K562 (cell line): ENCODE measurements around the gene CNP. TPM values are rescaled to one million over a fixed set of nuclear protein-coding genes. Genes with fewer than 3 reads are reported as not detected.

ENCODE experiments used
- CBX1 ChIP-seq: sonication (generic); IDR thresholded peaks from 2 replicates; pipeline ENCODE4 v1.6.1; 2016; ENCODE audit warnings: antibody characterized with exemption, low read depth, mild to moderate bottlenecking
- FUS ChIP-seq: fragments of 200-400 bp; formaldehyde crosslinking; optimal IDR thresholded peaks from 2 replicates; pipeline ENCODE3; 2017; ENCODE audit warnings: low read depth, low read length
- HCFC1 ChIP-seq: IDR thresholded peaks from 2 replicates; pipeline ENCODE4 v1.6.1; 2012; ENCODE audit warnings: low read depth, low read length, improper control_type of control experiment
- NFE2L1 ChIP-seq: fragments of 450-650 bp; IDR thresholded peaks from 2 replicates; pipeline ENCODE4 v1.6.1; 2016; ENCODE audit warnings: missing genetic modification characterization, low read depth, mild to moderate bottlenecking, missing compliant biosample characterization, moderate library complexity, borderline replicate concordance
- POLR2G ChIP-seq: fragments of 200-400 bp; formaldehyde crosslinking; IDR thresholded peaks from 2 replicates; pipeline ENCODE4 v1.6.1; 2017; ENCODE audit warnings: low read depth, mild to moderate bottlenecking, antibody characterized with exemption, low read length, moderate library complexity
- POLR2H ChIP-seq: IDR thresholded peaks from 2 replicates; pipeline ENCODE4 v1.6.1; 2016; ENCODE audit warnings: missing genetic modification characterization, low read depth, mild to moderate bottlenecking, control low read depth, missing compliant biosample characterization, moderate library complexity
- SIRT6 ChIP-seq: IDR thresholded peaks from one replicate; pipeline ENCODE4 v1.6.1; 2012; ENCODE audit warnings: low read depth, mild to moderate bottlenecking, control low read depth, inconsistent platforms, low read length, moderate library complexity
- SMARCA5 ChIP-seq: fragments of 450-650 bp; IDR thresholded peaks from 2 replicates; pipeline ENCODE4 v1.6.1; 2016
- polyA plus RNA-seq, 8 experiments: library from polyadenylated mRNA; depleted of rRNA in 4 of 8; stranded (reverse) in 5 of 8; unstranded in 3 of 8; fragments of >200 nt; fragmentation: Nextera tagmentation in 2 of 8; fragmentation: Illumina TruSeq in 1 of 8; extraction: Ambion mirVana in 2 of 8; extraction: Trizol in 1 of 8; gene quantifications; 2 replicates each; pipeline versions ENCODE4 v1.2.1 to v1.2.3, GENCODE V29; 2011 to 2014; ENCODE audit warnings: inconsistent platforms in 1 of 8, missing spikeins in 1 of 8
- total RNA-seq, 7 experiments: library from RNA; depleted of rRNA in 6 of 7; stranded (reverse); fragments of >200 nt in 6 of 7; fragmentation: Illumina TruSeq in 2 of 7; extraction: Trizol in 2 of 7; gene quantifications; 2 replicates each; pipeline versions ENCODE4 v1.2.1 to v1.2.3, GENCODE V29; 2011 to 2021; ENCODE audit warnings: low replicate concordance in 1 of 7
- TF ChIP-seq, protein P1 (sequence below), 2 experiments: fragments of 150-350 bp in 1 of 2; IDR thresholded peaks; 2 replicates each; pipeline ENCODE4 v1.6.1; 2012 to 2016; ENCODE audit warnings: low read depth in 2 of 2, low read length in 2 of 2, mild to moderate bottlenecking in 1 of 2, moderate library complexity in 1 of 2

Gene CNP
- total and polyA plus RNA-seq, 9 of the 15 experiments (the other 6 are each of a cell fraction or from before 2014, with no cell fraction given) = 1.7 to 52.0 (median 29.1) TPM

DNA sequence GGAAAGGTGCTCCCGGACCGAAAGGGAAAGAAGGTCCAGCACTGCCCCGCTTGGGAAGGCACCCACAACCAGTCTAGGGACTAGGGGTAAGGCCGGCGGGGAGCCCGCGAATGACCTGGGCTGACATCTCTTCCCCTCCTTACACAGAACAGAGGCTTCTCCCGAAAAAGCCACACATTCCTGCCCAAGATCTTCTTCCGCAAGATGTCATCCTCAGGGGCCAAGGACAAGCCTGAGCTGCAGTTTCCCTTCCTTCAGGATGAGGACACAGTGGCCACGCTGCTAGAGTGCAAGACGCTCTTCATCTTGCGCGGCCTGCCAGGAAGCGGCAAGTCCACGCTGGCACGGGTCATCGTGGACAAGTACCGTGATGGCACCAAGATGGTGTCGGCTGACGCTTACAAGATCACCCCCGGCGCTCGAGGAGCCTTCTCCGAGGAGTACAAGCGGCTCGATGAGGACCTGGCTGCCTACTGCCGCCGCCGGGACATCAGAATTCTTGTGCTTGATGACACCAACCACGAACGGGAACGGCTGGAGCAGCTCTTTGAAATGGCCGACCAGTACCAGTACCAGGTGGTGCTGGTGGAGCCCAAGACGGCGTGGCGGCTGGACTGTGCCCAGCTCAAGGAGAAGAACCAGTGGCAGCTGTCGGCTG is 1.5 kb downstream of the CNP start (continued):
- TF ChIP-seq NFE2L1 (tag) = no peak
- no peak for TF ChIP-seq SIRT6
- TF ChIP-seq FUS = no peak
- 0 out of 2 replicates have a peak, but pooled peaks have one; percentile 15 for TF ChIP-seq CBX1
- TF ChIP-seq SMARCA5 = no peak
- no peak for TF ChIP-seq POLR2H
- TF ChIP-seq, protein P1, sequence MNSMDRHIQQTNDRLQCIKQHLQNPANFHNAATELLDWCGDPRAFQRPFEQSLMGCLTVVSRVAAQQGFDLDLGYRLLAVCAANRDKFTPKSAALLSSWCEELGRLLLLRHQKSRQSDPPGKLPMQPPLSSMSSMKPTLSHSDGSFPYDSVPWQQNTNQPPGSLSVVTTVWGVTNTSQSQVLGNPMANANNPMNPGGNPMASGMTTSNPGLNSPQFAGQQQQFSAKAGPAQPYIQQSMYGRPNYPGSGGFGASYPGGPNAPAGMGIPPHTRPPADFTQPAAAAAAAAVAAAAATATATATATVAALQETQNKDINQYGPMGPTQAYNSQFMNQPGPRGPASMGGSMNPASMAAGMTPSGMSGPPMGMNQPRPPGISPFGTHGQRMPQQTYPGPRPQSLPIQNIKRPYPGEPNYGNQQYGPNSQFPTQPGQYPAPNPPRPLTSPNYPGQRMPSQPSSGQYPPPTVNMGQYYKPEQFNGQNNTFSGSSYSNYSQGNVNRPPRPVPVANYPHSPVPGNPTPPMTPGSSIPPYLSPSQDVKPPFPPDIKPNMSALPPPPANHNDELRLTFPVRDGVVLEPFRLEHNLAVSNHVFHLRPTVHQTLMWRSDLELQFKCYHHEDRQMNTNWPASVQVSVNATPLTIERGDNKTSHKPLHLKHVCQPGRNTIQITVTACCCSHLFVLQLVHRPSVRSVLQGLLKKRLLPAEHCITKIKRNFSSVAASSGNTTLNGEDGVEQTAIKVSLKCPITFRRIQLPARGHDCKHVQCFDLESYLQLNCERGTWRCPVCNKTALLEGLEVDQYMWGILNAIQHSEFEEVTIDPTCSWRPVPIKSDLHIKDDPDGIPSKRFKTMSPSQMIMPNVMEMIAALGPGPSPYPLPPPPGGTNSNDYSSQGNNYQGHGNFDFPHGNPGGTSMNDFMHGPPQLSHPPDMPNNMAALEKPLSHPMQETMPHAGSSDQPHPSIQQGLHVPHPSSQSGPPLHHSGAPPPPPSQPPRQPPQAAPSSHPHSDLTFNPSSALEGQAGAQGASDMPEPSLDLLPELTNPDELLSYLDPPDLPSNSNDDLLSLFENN (IDR thresholded peaks at IDR 0.05; ENCODE audit: low read depth in 2 of 2, low read length in 2 of 2) = no peak
- peak; percentile 73 for TF ChIP-seq POLR2G
- no peak for TF ChIP-seq HCFC1
